ENCODE measurements around the gene CHCT1.
"Not testable (repeated sequence)": the region's sequence is repeated elsewhere in the genome, so short reads cannot be mapped to it uniquely, and the experiment has no call there.

CHCT1 gene

DNA sequence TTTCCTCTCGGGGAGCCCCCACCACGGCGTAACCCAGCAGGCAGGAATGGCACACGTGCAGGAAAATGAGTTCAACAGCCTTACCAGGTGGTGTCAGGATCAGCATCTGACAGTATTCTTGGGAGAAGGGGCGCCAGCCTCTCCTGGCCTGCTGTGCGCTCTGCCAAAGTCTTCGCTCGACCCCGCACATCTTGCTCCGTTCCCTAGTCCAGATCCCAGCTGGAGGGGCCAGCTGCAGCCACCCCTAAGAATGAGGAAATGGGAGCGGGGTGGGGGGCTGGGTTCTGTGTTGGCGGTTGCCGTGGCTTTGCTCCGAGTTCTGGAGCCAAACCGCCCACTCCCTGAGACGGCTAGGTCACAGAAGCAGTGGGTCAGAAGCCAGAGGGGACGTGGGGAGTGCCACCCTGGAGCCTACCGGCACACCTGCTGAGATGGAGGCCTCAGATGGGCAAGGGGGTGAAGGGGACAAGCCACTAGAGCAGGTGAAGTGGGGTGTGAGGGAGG is at the start of gene CHCT1:
Gene CHCT1, plus strand, starts transcription at position 328 of the 504 bp plus-strand sequence. Its CDS starts 104 bp downstream, at position 432.
- DNase-seq, result peak; percentile 35

DNA sequence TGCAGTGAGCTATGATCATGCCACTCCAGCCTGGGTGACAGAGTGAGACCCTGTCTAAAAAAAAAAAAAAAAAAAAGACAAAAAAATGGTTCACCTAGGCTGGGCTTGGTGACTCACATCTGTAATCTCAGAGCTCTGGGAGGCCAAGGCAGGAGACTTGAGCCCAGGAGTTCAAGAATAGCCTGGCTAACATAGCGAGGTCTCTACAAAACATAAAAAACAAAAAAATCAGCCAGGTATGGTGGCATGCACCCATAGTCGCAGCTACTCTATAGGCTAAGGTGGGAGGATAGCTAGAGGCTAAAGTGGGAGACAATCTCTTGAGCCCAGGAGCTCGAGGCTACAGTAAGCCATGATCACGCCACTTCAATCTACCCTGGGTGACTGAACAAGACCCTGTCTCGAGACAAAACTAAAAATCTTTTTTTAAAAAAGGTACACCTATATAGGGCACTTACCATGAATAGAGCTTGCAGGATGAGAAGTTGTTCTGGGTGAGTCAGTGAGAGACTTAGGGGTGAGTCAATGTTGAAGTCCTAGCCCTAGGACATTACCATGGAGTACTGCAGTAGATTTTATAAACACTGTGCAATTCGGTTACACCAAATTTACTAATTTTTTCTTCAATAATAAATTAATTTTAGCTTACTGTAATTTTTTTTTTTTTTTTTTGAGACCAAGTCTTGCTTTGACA is 49.4 kb upstream of the CHCT1 start:
- DNase-seq, result no peak

- not testable (repeated sequence) for DNase-seq
These were observed 44.1 kb upstream of the CHCT1 start for GRCh38 chr17:60378187-60378586.

DNA sequence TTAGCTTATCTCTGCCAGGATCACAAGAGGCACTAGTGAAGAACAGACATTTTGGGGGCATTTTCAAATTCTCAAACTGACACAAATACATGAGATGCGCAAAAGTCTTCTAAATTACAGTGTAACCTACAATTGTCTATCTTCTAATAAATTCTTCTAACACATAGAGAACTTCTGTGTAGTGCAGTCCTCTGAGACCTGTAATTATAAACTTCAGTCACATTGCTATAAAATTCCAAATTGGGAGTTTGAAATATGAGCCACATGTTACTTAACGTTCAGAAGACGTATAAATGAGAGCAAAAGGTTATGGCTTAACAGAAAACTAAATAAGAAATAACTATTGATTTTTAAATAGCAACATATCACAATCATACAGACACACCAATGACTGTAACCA is 42.8 kb upstream of the CHCT1 start:
- DNase-seq, result not testable (repeated sequence)

- DNase-seq, result no peak
These were observed 40.3 kb upstream of the CHCT1 start for GRCh38 chr17:60381958-60382357.

DNA sequence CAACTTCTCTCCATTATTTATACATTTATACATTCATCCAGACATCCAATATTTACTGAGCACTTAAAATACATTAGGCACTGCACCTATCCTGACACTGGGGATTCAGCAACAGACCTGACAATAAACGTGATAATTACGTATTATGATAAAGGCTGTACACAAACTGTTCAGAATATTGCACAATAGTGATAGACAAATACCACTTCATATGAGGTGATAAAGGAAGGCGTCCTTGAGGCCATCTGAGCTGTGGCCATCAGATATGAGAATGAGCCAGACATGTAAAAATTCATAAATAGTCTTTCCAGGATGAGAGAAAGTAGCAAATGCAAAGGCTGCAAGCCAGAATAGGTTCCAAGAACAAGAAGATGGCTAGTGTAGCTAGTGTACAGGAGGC is 38.9 kb upstream of the CHCT1 start:
- DNase-seq, result no peak

DNA sequence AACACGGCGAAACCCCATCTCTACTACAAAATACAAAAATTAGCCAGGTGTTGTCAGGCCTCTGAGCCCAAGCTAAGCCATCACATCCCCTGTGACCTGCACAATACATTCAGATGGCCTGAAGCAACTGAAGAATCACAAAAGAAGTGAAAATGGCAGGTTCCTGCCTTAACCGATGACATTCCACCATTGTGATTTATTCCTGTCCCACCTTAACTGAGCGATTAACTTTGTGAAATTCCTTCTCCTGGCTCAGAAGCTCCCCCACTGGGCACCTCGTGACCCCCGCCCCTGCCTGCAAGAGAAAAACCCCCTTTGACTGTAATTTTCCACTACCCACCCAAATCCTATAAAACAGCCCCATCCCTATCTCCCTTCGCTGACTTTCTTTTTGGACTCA is 37.4 kb upstream of the CHCT1 start:
- DNase-seq, result not testable (repeated sequence)

DNA sequence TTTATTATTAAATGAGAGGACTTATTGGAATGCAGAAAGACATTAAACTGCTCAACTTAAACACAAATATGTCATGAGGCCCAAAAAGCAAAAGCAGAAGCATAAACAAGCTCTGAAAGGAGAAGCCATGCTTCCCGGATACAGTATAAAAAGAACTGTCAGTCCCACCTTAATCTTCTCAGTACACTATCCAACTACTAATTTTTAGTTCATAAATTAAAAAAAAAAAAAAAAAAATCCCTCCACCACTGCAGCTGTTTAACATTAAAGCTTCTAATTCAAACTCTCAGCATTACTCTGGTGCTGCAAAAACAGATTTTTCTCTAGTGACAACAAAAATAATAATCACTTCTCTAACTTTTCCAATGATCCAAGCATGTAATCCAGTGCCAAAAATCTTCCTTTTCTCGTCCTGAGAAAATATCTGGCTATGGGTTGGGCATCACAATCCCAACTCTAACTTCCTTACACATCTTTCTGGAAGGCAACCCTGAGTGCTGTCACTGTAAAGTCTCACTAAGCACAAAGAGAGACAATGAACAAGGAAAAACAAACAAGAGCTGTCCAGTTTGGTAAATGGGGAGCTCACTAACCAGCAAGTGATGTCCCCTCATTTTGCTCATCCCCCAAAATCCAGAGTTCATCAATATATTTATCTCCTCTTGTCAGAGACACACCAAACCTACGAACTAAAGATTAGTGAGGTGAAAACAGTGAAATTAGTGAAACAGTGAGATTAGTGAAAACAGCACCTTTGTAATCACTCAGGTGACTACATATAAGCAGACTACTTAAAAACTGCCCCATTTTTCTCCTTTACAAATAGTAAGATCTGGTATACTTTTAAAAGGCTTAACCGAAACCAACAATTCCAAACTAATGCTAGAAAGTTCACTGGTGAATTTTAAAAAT is 35.9 kb upstream of the CHCT1 start:
- no peak for DNase-seq

- no peak for DNase-seq
These were observed 34.6 kb upstream of the CHCT1 start for GRCh38 chr17:60387666-60388065.

DNA sequence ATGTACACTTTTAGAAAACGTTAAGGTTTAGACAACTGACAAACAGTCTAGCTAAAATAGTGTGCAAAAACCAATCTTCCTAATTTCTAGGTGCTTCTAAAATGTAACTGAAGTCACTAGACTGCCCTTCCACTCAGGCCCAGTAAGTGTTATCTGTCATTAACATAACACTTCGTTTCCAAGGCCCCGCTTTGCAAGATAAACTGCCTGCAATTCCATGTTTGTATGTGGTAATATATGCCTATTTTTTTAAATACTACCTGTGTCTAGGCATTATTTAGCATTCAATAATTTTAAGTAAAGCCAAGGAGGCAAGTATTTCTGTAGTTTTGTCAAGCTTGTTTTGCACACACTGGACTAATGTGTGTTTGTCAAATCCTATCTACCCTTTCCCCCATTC is 33.5 kb upstream of the CHCT1 start:
- DNase-seq, result no peak

- no peak for DNase-seq
These were observed 32.1 kb upstream of the CHCT1 start for GRCh38 chr17:60390186-60390585.

DNA sequence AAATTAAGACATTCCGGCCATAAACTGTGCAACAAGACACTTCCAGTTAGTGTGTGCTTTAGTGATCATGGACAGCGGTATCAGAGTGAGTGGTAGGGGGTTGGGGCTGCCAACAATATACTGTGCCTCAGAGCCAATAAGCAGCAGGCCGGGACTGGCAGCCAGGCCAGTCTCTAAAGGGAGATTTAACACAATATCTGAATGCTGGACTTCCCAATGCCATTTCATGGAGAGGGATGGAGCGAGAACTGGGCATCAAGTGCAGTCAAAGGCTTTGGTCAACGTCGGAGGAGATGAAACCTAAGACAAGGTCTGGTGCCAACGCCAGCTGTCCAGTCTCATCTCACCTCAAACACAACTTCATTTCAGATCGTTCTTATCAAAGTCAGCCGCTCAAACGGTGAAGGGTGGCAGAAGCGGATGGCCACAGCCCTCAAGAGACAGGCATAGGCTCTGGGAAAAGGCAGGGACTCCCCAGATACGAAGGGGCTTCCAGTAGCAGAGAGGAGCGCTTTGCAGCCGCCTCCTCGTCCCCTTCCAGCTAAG is 31.3 kb upstream of the CHCT1 start:
- DNase-seq, result peak; percentile 49

- no peak for DNase-seq
These were observed 30.7 kb upstream of the CHCT1 start for GRCh38 chr17:60391471-60392041.

- peak; percentile 99 for DNase-seq
These were observed 30.0 kb upstream of the CHCT1 start, which contains the start of gene USP32 for GRCh38 chr17:60392042-60392844. USP32 (minus strand) TSS chr17:60392133; CDS start chr17:60391939, 194 bp downstream.

- DNase-seq, result peak; percentile 64
These were observed 29.2 kb upstream of the CHCT1 start for GRCh38 chr17:60392845-60393702.

DNA sequence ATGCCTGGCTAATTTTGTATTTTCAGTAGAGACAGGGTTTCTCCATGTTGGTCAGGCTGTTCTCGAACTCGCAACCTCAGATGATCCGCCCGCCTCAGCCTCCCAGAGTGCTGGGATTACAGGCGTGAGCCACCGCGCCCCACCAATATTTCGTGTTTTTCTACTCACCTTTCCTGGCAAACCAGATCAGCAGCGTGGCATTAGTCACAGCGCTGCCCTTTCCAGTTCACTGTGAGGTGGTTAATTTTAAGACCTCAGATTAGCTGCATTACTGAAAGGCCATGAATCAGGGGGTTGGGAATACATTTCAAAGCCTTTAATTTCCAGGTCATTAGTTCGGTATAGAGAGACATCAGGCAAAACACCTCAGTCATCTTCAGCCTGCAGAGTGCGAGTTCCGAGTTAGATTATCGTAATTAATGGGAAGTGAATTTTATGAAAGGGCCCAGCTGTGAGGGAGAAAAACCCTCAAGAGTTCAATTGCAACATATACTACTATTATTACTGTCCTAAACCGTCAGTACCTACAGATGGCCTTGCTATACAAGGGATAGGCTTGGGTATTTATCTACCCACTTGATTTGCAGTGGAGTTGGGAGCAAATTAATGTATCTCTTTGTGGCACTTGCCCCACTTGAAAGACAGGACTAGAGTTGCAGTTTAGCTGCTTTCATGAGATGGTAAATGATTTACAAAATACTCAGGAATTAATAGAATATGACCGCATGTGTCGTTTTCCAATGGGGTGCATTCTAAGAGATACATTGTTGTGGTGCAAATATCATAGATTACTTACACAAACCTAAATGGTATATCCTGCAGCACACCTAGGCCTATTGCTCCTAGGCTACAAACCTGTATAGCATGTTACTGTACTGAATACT is 28.2 kb upstream of the CHCT1 start:
- DNase-seq, result no peak

DNA sequence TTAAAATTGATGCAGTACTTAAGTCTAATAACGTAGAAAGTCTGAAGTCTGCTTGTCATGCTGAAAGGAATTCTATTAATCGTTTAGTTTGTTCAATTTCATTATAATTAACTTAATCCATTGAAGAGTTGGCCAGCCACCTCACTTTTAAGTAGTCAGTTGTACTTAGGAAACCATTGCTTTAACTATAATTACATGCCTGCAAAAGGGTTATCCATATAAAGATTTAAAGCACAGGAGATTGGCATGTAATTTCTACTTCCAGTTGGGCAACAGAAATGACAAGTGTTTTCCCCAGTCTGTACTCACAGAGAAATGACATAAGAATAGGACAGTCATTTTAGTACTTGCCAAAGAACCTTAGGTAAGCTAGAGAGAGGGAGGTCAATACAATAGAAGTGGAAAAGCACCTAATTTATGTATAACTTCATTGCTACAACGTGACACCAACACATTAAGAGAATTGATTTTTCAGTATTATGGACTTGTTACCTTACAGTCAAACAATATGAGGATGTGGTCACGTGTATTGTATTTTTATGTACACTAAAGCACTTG is 26.7 kb upstream of the CHCT1 start:
- no peak for DNase-seq

- DNase-seq, result no peak
These were observed 25.9 kb upstream of the CHCT1 start for GRCh38 chr17:60396412-60396811.

GRCh38 chr17:60398227-60398959 is 23.9 kb upstream of the CHCT1 start:
- no peak for DNase-seq
